GM19240 (cell line): ENCODE results near the gene CPXM2.

Experiments used
- DNase-seq: peaks from one replicate; pipeline ENCODE4 v3.0.0; 2011; ENCODE audit warnings: low spot score; ENCODE audit not compliant: insufficient read length

CPXM2 gene

GRCh38 chr10:123800289-123800688 lies 91.3 kb downstream of the CPXM2 start:
- DNase-seq: no peak

DNA sequence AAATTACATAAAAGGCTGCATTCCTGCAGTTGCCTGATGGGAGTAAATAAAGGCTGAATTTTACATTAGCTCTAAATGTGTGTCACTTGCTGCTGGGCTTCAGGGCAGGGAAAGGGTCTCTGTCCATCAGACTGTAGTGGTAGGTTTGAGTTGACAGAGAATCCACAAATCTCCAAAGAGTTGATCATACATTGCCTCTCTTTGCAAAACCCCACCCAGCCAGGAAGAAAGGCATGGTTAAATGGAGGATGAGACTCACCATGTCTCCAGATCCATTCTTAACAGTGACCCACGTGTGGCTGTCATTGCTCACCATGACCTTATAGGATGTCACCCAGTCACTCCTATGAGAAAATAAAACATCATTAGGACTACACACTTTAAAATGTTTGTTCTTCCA lies 92.8 kb downstream of the CPXM2 start:
- DNase-seq: no peak

DNA sequence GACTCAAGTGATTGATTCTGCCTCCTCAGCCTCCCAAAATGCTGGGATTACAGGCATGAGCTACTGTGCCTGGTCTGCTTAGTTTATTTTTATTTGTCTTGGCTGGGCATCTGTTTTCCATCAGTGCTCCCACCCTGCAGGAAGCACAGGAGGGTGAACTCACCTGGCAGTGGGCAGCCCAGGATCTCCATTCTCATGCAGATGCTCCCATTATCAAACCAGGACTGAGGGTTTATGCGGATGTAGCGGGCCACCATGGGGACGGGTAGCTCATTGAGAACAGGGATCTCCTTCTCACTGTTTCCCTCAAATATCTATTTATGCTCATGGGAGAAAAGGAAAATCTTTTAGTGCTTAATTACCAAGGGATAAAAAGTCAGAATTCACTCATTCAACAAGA lies 93.8 kb downstream of the CPXM2 start:
- no peak for DNase-seq

DNA sequence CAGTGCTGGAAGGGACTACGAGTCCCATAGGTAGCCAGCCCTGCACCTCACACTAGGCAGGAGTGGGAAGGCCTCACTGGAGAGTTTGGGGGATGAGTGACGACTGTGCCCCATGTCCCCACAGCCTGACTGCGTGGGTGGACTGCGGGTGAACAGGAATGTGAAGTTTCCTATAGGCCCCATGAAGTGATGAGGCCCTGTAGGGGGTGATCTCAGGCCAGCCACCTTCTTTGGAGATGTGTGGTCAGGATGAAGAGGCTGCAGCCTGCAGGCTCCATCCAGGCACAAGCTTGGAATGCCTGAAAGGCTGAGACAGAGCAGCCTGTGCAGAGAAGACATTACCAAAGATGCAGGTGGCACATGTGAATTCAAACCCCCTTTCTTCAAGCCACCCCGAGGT lies 94.9 kb downstream of the CPXM2 start:
- no peak for DNase-seq

- no peak for DNase-seq
These were observed 95.6 kb downstream of the CPXM2 start for GRCh38 chr10:123795846-123796590.

- no peak for DNase-seq
These were observed 96.3 kb downstream of the CPXM2 start for GRCh38 chr10:123795196-123795780.

GRCh38 chr10:123792248-123792978 lies 99.2 kb downstream of the CPXM2 start:
- DNase-seq: no peak

DNA sequence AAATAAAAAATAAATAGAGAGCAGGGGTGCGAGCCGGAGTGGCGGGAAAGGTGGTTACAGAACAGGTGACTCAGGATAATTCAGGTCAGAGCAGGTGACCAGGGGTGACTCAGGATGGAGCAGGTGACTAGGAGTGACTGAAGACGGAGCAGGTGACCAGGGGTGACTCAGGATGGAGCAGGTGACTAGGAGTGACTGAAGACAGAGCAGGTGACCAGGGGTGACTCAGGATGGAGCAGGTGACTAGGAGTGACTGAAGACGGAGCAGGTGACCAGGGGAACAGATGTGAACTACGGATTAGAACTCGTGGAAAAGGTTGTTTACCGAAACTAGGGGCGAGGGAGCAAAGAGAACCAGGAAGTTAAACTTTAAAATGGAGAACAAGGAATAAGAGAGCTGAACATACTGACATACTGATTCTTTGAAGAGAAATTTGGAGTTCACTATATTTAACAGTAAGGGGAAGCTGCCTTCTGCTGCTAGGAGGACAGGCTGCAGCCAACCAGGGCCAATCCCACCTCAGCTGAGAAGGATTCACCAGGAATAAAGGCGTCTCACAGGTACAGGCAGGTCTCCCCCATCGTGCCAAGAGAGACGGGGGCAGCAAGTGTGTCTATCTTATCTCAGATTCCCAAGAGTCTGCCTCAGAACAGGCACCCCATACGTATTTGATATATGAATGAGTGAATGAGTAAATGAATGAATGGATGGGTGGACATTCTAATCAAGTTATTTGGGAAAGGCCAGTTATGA lies 101.3 kb downstream of the CPXM2 start:
- no peak for DNase-seq

DNA sequence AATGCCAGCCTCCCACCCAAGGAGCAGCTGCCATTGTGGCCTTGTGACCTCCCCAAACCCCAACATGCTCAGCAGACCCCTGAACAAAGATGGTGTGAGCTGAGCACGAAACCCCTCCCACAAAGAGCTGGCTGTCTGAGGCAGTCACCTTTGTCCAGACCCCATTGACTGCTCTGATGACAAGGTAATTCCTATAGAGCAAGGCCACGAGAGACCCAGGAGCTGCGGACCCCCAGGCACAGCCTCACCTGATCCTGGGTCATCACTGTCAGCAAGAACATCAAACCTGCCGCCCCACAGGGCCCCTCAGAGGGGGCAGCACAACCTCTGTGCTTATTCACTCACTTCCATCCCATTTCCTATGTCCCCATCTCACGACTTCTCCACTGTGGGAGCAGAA lies 102.6 kb downstream of the CPXM2 start:
- no peak for DNase-seq

- DNase-seq: no peak
These were observed 104.0 kb downstream of the CPXM2 start for GRCh38 chr10:123787566-123787965.

DNA sequence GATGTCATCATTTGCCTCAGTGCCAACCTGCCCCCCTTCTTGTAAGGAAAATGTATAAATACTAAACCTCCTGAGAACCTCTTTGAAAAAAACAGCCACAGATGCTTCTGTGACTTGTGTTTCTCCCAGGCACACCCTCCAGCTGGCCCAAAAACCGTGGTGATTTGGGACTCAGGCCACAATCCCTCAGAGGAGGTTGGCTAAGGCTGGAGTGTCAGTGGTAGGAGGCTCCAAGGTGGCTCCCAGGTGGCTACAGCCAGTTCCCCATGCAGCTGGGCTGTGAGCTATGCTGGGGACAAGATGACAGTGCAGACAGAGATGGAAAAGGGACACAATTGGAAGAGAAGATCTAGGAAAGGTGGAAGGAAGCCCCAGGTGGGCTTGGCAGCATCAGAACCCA lies 104.7 kb downstream of the CPXM2 start:
- no peak for DNase-seq

- DNase-seq: no peak
These were observed 105.3 kb downstream of the CPXM2 start for GRCh38 chr10:123786306-123786705.

DNA sequence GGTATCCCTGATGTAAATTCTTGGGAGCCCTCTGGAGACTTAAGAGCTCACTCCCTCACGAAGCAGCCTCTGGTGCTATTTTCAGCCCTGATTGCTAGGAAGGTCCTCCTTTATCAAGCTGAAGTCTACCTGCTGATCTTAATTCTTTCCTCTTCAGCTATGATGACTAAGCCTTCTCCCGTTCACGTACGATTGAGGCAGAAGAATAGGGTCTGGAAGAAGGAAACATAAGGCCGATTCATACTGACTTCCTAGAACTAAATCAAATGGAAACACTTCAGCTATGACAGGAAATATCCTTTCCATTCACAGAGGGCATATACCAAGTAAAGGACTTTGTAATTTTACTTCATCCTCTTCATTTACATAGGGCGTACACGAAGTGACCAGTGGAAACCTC lies 107.0 kb downstream of the CPXM2 start:
- DNase-seq: no peak

DNA sequence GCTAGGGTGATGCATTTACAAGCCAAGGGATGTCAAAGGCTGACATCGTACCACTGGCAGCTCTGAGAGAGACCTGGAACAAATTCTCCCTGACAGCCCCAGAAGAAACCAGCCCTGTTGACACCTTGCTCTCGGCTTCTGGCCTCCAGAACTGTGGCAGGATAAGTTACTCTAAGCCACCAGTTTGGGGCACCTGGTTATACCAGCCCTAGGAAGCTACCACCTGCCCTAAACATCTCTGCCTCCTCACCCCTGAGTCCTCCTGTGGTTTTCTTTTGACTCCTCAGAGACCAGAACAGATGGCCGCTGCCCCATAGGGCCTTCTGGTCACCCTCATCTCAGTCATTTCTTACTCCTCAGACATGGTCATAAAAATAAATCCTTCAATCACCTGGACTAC lies 107.4 kb downstream of the CPXM2 start:
- no peak for DNase-seq

DNA sequence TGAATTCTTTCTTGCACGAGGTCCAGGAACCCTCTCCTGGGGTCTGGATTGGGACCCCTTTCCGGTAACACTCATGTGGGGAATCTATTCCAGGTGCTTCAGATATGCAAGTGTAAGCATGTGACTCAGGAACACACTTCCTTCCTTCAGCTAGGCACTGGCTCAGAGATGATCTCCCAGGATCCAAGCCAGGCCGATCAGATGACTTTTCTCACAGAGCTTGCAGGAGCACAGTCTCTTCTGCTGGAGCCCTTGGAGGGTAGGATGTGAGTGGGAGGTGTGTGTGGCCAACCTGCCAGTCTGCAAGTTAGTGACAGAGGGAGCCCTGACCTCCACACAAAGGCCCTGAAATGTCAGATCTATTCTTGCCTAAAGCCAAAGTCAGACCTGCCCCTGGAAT lies 108.3 kb downstream of the CPXM2 start:
- DNase-seq: no peak

DNA sequence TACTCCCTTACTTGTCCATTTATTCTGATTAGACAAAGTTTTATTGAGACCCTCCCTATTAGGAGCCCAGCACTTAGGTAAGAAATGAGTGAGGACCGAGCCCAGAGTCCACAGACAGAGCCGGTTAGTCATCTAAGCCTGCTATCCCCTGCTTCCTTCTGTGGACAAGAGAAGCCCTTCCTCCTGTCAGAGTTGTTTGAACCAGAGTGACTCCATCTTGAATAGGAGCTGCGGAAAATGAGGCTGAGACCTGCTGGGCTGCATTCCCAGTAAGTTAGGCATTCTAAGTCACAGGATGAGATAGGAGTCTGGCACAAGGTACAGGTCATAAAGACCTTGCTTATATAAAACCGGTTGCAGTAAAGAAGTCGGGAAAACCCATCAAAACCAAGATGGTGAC lies 109.1 kb downstream of the CPXM2 start:
- no peak for DNase-seq

DNA sequence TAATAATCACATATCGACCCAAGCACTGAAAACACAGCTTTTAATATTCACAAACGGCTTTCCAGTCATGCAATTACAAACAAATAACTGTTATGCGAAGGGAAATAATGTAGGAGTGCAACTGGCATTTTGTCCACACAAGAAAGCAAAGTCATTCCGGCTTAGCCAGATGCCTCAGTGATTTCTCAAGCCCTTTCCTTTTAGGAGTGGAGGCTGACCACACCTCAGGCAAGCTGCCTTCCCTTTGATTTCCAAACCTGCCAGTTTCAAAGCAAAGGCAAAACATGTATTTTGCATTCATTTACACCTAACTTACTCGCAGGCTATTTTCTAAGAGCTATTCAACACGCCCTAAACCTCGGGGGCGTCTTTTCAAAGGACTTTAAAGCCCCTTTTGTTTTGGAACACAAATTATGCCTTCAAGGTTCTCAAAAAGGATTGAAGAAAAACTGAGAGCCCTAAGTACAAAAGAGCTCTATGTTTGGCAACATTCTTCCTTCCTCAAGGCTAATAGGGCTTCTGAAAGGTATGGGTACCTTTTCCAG lies 109.6 kb downstream of the CPXM2 start:
- DNase-seq: no peak

GRCh38 chr10:123781324-123781900 lies 110.2 kb downstream of the CPXM2 start:
- DNase-seq: no peak

DNA sequence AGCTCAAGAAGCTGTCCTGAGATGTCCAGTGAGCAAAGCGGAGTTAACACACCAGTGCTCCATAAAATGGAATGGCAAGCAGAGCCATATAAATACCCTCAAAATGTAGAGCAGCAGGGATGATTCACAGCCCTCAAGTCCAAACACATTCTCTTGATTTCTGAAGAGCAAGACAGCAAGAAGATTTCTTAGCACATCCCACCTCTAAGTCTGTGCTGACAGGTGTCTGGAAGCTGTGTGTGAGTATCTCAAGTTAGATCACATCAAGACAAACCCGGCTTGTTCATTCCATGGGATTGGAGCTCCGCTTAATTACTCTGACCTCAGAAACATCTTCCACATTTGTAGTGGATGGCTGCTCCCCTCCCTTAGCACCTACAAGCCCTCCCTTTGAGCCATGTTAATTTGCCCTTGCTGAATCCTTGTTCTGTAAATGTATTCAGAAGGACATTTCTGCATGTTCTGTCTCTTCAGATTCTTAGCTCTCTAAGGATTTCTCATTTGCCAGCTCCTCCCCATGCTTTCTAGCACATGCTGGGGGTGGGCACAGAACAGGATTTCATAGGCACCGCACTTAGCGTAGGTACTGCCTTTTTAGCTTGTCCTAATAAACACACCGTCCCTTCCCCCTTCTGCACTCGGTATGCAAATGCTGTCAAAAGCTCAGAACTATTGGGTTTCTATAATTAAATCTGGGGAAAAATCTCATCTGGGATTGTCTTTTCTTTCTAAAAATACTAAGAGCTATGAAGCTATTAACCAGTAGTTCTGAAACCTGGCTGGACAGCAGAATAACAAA lies 112.7 kb downstream of the CPXM2 start:
- DNase-seq: no peak

GRCh38 chr10:123777881-123778280 lies 113.7 kb downstream of the CPXM2 start:
- no peak for DNase-seq
